ENCODE data around the gene TMEM132D. TPM values are rescaled to one million over a fixed set of nuclear protein-coding genes. Genes with fewer than 3 reads are reported as not detected.

The TMEM132D gene
- total RNA-seq, 1 experiment from 2014 or later, result not detected

GRCh38 chr12:129363041-129363440, 540.8 kb downstream of the TMEM132D start:
- no TSS peak for BruUV-seq (replicated peaks)
- in situ Hi-C loops (cut with HindIII; ENCODE audit: low pct_unique_long_range_greater_than_20kb, low sequenced_read_pairs), result no loop called here
- H3K36me3 ChIP-seq (ENCODE audit: control insufficient read depth, insufficient read depth, low read length), result no peaks in the 10 kb centered on the region
- intact Hi-C loops (cut with micrococcal nuclease; ENCODE audit: unreplicated experiment), result no loop called here
- H3K4me1 ChIP-seq (ENCODE audit: control insufficient read depth, insufficient read depth, low read length), result no peaks in the 10 kb centered on the region
- POLR2A ChIA-PET, result no interaction called here
- H3K4me3 ChIP-seq (ENCODE audit: low read depth in 2 of 2, low read length in 2 of 2), result no peak overlapping the region
- H3K27ac ChIP-seq (ENCODE audit: low read length), result no peak overlapping the region
- CTCF ChIA-PET, result no interaction called here
- no peaks in the 10 kb centered on the region for H3K9me3 ChIP-seq (ENCODE audit: control insufficient read depth, insufficient read depth, low read depth, low read length)
- no peak for TF ChIP-seq TCF7L2 (IDR thresholded peaks at IDR 0.05; ENCODE audit: low read depth, low read length)
- TF ChIP-seq CTCF (IDR thresholded peaks at IDR 0.05), result no peak
- TF ChIP-seq SIN3A (IDR thresholded peaks at IDR 0.05; ENCODE audit: borderline replicate concordance, insufficient read depth, low read depth, low read length), result no peak
- TF ChIP-seq POLR2AphosphoS5 (IDR thresholded peaks at IDR 0.05; ENCODE audit: low read depth, low read length), result no peak
- no peak for TF ChIP-seq REST (IDR thresholded peaks at IDR 0.05; ENCODE audit: insufficient read depth in 1 of 2, low read depth in 2 of 2, low read length in 1 of 2)
- no peak for DNase-seq (ENCODE audit: low read depth, low spot score)
- H3K27me3 ChIP-seq (ENCODE audit: control insufficient read depth, insufficient read depth, low read length), result no peaks in the 10 kb centered on the region; the same call in 1 of the 2 replicates
- ATAC-seq, result no peak

GRCh38 chr12:129357233-129357632, 546.6 kb downstream of the TMEM132D start:
- ChIA-PET CTCF (no interaction called here), POLR2A (no interaction called here)
- Histone ChIP-seq H3K4me3 (ENCODE audit: low read depth in 2 of 2, low read length in 2 of 2) (no peak overlapping the region), H3K27me3 (ENCODE audit: control insufficient read depth, insufficient read depth, low read length) (no peaks in the 10 kb centered on the region; the same call in 1 of the 2 replicates), H3K36me3 (ENCODE audit: control insufficient read depth, insufficient read depth, low read length) (no peaks in the 10 kb centered on the region), H3K4me1 (ENCODE audit: control insufficient read depth, insufficient read depth, low read length) (no peaks in the 10 kb centered on the region), H3K27ac (ENCODE audit: low read length) (no peak overlapping the region), H3K9me3 (ENCODE audit: control insufficient read depth, insufficient read depth, low read depth, low read length) (no peaks in the 10 kb centered on the region)
- no peak for TF ChIP-seq SIN3A (IDR thresholded peaks at IDR 0.05; ENCODE audit: borderline replicate concordance, insufficient read depth, low read depth, low read length)
- no peak for TF ChIP-seq CTCF (IDR thresholded peaks at IDR 0.05)
- TF ChIP-seq POLR2AphosphoS5 (IDR thresholded peaks at IDR 0.05; ENCODE audit: low read depth, low read length), result no peak
- no peak for TF ChIP-seq TCF7L2 (IDR thresholded peaks at IDR 0.05; ENCODE audit: low read depth, low read length)
- TF ChIP-seq REST (IDR thresholded peaks at IDR 0.05; ENCODE audit: insufficient read depth in 1 of 2, low read depth in 2 of 2, low read length in 1 of 2), result no peak
- intact Hi-C loops (cut with micrococcal nuclease; ENCODE audit: unreplicated experiment) (no loop called here), in situ Hi-C loops (cut with HindIII; ENCODE audit: low pct_unique_long_range_greater_than_20kb, low sequenced_read_pairs) (no loop called here)
- BruUV-seq (replicated peaks), result no TSS peak
- no peak for DNase-seq (ENCODE audit: low read depth, low spot score)
- ATAC-seq, result no peak
